ENCODE results near the gene CCT7. TPM values are rescaled to one million over a fixed set of nuclear protein-coding genes. Genes with fewer than 3 reads are reported as not detected.

The CCT7 gene
- total RNA-seq, 1 experiment from 2014 or later: 482 TPM

- TF ChIP-seq, protein P1, sequence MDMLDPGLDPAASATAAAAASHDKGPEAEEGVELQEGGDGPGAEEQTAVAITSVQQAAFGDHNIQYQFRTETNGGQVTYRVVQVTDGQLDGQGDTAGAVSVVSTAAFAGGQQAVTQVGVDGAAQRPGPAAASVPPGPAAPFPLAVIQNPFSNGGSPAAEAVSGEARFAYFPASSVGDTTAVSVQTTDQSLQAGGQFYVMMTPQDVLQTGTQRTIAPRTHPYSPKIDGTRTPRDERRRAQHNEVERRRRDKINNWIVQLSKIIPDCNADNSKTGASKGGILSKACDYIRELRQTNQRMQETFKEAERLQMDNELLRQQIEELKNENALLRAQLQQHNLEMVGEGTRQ (CRISPR knock-in tag; IDR thresholded peaks at IDR 0.05): no peak
- TF ChIP-seq PRDM15 (CRISPR knock-in tag; IDR thresholded peaks at IDR 0.05) (no peak), SOX15 (CRISPR knock-in tag; IDR thresholded peaks at IDR 0.05) (no peak), NFATC4 (CRISPR knock-in tag; IDR thresholded peaks at IDR 0.05) (no peak), ZSCAN18 (CRISPR knock-in tag; IDR thresholded peaks at IDR 0.05) (no peak), FOXP1 (CRISPR knock-in tag; IDR thresholded peaks at IDR 0.05; ENCODE audit: borderline replicate concordance) (no peak), ERG (CRISPR knock-in tag; IDR thresholded peaks at IDR 0.05) (no peak), IRF1 (CRISPR knock-in tag; IDR thresholded peaks at IDR 0.05) (no peak), ATF3 (CRISPR knock-in tag; conservative IDR thresholded peaks at IDR 0.05) (no peak)
- TF ChIP-seq, protein P2, sequence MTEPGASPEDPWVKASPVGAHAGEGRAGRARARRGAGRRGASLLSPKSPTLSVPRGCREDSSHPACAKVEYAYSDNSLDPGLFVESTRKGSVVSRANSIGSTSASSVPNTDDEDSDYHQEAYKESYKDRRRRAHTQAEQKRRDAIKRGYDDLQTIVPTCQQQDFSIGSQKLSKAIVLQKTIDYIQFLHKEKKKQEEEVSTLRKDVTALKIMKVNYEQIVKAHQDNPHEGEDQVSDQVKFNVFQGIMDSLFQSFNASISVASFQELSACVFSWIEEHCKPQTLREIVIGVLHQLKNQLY (CRISPR knock-in tag; IDR thresholded peaks at IDR 0.05): no peak
- TF ChIP-seq, protein P3, sequence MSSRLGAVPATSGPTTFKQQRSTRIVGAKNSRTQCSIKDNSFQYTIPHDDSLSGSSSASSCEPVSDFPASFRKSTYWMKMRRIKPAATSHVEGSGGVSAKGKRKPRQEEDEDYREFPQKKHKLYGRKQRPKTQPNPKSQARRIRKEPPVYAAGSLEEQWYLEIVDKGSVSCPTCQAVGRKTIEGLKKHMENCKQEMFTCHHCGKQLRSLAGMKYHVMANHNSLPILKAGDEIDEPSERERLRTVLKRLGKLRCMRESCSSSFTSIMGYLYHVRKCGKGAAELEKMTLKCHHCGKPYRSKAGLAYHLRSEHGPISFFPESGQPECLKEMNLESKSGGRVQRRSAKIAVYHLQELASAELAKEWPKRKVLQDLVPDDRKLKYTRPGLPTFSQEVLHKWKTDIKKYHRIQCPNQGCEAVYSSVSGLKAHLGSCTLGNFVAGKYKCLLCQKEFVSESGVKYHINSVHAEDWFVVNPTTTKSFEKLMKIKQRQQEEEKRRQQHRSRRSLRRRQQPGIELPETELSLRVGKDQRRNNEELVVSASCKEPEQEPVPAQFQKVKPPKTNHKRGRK (CRISPR knock-in tag; IDR thresholded peaks at IDR 0.05; ENCODE audit: borderline replicate concordance): no peak
- TF ChIP-seq, protein P4, sequence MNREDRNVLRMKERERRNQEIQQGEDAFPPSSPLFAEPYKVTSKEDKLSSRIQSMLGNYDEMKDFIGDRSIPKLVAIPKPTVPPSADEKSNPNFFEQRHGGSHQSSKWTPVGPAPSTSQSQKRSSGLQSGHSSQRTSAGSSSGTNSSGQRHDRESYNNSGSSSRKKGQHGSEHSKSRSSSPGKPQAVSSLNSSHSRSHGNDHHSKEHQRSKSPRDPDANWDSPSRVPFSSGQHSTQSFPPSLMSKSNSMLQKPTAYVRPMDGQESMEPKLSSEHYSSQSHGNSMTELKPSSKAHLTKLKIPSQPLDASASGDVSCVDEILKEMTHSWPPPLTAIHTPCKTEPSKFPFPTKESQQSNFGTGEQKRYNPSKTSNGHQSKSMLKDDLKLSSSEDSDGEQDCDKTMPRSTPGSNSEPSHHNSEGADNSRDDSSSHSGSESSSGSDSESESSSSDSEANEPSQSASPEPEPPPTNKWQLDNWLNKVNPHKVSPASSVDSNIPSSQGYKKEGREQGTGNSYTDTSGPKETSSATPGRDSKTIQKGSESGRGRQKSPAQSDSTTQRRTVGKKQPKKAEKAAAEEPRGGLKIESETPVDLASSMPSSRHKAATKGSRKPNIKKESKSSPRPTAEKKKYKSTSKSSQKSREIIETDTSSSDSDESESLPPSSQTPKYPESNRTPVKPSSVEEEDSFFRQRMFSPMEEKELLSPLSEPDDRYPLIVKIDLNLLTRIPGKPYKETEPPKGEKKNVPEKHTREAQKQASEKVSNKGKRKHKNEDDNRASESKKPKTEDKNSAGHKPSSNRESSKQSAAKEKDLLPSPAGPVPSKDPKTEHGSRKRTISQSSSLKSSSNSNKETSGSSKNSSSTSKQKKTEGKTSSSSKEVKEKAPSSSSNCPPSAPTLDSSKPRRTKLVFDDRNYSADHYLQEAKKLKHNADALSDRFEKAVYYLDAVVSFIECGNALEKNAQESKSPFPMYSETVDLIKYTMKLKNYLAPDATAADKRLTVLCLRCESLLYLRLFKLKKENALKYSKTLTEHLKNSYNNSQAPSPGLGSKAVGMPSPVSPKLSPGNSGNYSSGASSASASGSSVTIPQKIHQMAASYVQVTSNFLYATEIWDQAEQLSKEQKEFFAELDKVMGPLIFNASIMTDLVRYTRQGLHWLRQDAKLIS (CRISPR knock-in tag; IDR thresholded peaks at IDR 0.05; ENCODE audit: borderline replicate concordance): no peak
These were observed 4.9 kb downstream of the CCT7 start (continued) for GRCh38 chr2:73238976-73239375.

All from WTC11 (cell line).